ENCODE data around the gene SPRR2A.
"Not testable (repeated sequence)": the region's sequence is repeated elsewhere in the genome, so short reads cannot be mapped to it uniquely, and the experiment has no call there.

The SPRR2A gene

DNA sequence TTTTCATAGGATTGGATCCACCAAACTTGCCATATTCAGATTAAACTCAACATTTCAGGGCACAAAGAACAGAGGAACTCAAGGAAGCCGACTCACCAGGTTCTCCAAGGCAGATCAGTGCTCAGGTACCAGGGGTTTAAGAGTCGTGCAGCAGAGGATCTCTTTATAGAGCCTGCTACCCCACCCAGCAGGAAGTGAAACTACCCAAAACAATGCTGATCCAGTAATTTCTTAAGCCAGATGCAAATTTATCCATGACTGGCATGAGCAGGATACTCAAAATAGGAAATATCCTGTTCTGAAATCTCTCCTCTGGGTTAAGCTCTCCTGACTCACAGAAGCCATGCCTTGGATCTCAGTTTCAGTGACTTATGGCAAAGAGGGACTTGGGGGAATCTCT lies at the start of gene SPRR2A:
TSS of gene SPRR2A (minus strand) at position 138 of the 400 bp plus-strand sequence. CDS start 777 bp downstream, outside the sequence.
- no peaks in the 10 kb centered on the region for H3K9me3 Mint-ChIP-seq
- no peak within 1 kb of the TSS for H3K4me3 Mint-ChIP-seq
- no peak within 1 kb of the TSS for H3K27ac Mint-ChIP-seq
- H3K36me3 Mint-ChIP-seq (ENCODE audit: low read depth), result no peaks in the 10 kb centered on the region
- no peak for DNase-seq
- H3K4me1 Mint-ChIP-seq (ENCODE audit: low read depth), result no peaks in the 10 kb centered on the region
- H3K27me3 Mint-ChIP-seq, result peaks cover 38% of the 10 kb centered on the region

DNA sequence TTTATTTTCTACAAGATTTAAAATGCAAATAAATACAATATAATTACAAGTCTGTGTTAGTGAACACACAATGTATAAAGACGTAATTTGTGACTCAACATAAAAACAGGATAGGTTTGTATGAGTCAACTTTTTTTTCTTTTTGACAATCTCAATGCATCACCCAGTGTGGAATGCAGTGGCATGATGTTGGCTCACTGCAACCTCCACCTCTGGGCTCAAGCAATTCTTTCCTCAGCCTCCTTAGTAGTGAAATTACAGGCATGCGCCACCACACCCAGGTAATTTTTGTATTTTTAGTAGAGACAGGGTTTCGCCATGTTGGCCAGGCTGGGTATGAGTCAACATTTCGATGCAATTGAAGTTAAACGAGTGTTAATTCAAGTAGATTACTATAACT lies 42.9 kb upstream of the SPRR2A start:
- no peaks in the 10 kb centered on the region for H3K4me1 Mint-ChIP-seq (ENCODE audit: low read depth)
- no peaks in the 10 kb centered on the region for H3K9me3 Mint-ChIP-seq
- H3K27me3 Mint-ChIP-seq, result peaks cover 29% of the 10 kb centered on the region
- no peak for DNase-seq
- H3K36me3 Mint-ChIP-seq (ENCODE audit: low read depth), result no peaks in the 10 kb centered on the region
- H3K4me3 Mint-ChIP-seq, result no peak overlapping the region
- no peak overlapping the region for H3K27ac Mint-ChIP-seq

DNA sequence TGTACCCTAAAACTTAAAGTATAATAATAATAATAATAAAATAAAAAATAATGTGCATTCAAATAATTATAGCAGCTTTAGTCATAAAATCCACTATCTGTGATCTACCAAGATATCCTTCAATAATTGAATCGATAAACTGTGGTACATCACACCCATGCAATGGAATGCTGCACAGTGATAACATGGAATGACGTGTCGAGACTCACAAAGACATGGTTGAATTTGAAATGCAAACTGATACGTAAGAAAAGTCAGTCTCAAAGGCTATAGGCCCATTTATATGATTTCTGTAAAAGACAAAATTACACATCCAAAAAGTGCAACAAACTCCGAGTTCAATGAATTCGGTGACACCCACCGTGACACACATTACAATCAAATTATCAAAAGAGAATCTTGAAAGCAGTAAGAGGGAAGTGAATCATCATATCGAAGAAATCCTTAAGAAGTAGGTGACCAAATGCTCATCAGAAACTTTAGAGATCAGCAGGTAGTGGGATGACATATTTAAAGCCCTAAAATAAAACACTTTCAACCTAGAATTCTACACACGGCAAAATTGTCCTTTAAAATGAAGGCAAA lies 42.2 kb upstream of the SPRR2A start:
- Mint-ChIP-seq H3K9me3 (no peaks in the 10 kb centered on the region), H3K36me3 (ENCODE audit: low read depth) (no peaks in the 10 kb centered on the region), H3K4me1 (ENCODE audit: low read depth) (no peaks in the 10 kb centered on the region), H3K27me3 (peaks cover 30% of the 10 kb centered on the region), H3K27ac (no peak overlapping the region), H3K4me3 (no peak overlapping the region)
- DNase-seq, result no peak

DNA sequence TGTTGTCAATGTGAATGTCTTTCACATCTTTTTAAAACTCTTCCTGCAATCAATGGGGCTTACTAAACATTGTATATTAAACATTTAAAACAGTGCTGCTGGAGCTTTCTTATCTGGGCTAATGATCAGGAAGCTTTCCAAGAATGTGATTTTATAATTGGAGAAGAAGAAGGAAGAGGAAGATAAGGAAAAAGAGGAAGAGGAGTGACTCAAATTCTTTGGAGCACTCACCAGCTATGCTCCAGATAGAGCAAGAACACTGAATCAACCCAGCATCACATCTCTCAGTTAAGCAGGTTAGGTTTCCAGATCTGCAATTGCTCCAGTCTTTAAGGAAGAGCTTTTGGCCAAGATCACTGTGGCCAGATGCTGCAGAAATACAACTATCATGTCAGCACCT lies 38.5 kb upstream of the SPRR2A start:
- H3K9me3 Mint-ChIP-seq, result no peaks in the 10 kb centered on the region
- no peak overlapping the region for H3K27ac Mint-ChIP-seq

DNA sequence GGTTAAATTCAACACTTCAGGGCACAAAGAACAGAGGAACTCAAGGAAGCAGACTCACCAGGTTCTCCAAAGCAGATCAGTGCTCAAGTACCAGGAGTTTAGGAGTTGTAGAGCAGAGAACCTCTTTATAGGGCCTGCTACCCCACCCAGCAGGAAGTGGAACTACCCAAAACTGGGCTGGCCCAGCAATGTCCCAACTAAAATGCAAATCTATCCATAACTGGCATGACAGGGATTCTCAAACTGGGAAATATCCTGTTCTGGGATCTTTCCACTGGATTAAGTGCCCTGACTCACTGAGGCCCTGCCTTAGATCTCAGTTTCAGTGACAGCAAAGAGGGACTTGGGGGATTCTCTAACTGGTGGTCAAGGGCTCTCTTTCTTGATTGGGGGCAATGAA lies 37.1 kb upstream of the SPRR2A start, which contains the start of gene SPRR2E:
TSS of gene SPRR2E (minus strand) at position 101 of the 400 bp plus-strand sequence. CDS start 775 bp downstream, outside the sequence.
- H3K4me3 Mint-ChIP-seq, result no peak within 1 kb of the TSS
- no peaks in the 10 kb centered on the region for H3K36me3 Mint-ChIP-seq (ENCODE audit: low read depth)
- no peaks in the 10 kb centered on the region for H3K4me1 Mint-ChIP-seq (ENCODE audit: low read depth)
- H3K27ac Mint-ChIP-seq, result no peak within 1 kb of the TSS
- no peak for DNase-seq
- peaks cover 21% of the 10 kb centered on the region for H3K27me3 Mint-ChIP-seq
- no peaks in the 10 kb centered on the region for H3K9me3 Mint-ChIP-seq

More for the DNA sequence above, 38.5 kb upstream of the SPRR2A start:
- DNase-seq, result no peak
- peaks cover 23% of the 10 kb centered on the region for H3K27me3 Mint-ChIP-seq
- no peaks in the 10 kb centered on the region for H3K36me3 Mint-ChIP-seq (ENCODE audit: low read depth)
- no peaks in the 10 kb centered on the region for H3K4me1 Mint-ChIP-seq (ENCODE audit: low read depth)
- no peak overlapping the region for H3K4me3 Mint-ChIP-seq

DNA sequence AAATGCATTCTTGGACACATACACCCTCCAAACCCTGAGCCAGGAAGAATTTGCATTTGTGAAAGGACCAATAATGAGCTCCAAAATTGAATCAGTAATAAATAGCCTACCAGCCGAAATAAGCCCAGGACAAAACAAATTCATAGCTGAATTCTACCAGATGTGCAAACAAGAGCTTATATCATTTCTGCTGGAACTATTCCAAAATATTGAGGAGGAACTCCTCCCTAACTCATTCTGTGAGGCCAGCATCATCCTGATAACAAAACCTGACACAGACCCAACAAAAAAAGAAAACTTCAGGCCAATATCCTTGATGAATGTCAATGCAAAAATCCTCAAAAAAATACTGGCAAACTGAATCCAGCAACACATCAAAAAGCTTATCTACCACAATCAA lies 30.3 kb upstream of the SPRR2A start:
- Mint-ChIP-seq H3K27me3 (peaks cover 36% of the 10 kb centered on the region), H3K4me3 (no peak overlapping the region), H3K27ac (no peak overlapping the region), H3K9me3 (no peaks in the 10 kb centered on the region), H3K4me1 (ENCODE audit: low read depth) (no peaks in the 10 kb centered on the region), H3K36me3 (ENCODE audit: low read depth) (no peaks in the 10 kb centered on the region)
- DNase-seq, result no peak

DNA sequence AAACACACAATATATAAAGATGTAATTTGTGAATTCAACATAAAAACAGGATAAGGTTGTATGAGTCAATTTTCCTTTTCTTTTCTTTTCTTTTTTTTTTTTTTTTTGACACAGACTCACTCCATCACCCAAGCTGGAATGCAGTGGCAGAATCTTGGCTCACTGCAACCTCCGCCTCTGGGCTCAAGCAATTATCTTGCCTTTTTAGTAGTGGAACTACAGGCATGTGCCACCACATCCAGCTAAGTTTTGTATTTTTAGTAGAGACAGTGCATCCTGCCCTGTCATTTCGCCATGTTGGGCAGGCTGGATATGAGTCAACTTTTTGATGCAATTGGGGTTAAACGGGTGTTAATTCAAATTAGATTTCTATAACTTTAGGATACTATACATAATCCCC lies 24.4 kb upstream of the SPRR2A start:
- H3K27me3 Mint-ChIP-seq, result peaks cover 40% of the 10 kb centered on the region
- peaks cover 5% of the 10 kb centered on the region for H3K9me3 Mint-ChIP-seq
- no peak overlapping the region for H3K27ac Mint-ChIP-seq
- no peak overlapping the region for H3K4me3 Mint-ChIP-seq
- DNase-seq, result no peak
- H3K4me1 Mint-ChIP-seq (ENCODE audit: low read depth), result no peaks in the 10 kb centered on the region
- H3K36me3 Mint-ChIP-seq (ENCODE audit: low read depth), result no peaks in the 10 kb centered on the region

DNA sequence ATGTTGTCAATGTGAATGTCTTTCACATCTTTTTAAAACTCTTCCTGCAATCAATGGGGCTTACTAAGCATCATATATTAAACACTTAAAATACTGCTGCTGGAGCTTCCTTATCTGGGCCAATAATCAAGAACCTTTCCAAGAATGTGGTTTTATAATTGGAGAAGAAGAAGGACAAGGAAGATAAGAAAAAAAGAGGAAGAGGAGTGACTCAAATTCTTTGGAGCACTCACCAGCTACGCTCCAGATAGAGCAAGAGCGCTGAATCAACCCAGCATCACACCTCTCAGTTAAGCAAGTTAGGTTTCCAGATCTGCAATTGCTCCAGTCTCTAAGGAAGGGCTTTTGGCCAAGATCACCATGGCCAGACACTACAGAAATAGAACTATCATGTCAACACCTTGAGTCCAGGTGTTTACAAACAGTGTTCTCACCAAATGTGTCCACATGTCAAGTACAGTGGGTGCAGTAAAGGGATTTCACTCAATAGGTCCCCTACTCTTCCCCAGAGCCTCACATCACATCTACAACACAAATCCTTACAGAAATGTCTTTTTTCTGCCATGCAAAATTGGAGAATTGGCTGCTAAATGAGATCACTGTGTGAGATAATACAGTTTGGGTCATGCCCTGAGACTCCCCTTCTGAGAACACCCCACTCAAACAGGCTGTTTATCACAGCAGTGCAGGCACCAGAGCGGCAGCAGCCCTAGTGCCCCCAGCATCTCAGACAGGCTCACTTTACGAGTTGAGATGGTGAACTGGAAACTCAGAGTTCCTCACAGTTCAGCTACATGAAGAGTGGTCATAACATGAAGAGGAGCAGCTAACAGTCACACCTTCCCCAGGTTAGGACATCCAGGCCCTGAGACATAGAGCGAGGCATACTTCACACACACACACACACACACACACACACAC lies 15.8 kb upstream of the SPRR2A start:
- H3K4me1 Mint-ChIP-seq (ENCODE audit: low read depth), result no peaks in the 10 kb centered on the region
- no peak overlapping the region for H3K27ac Mint-ChIP-seq
- no peak for DNase-seq
- no peak overlapping the region for H3K4me3 Mint-ChIP-seq
- H3K36me3 Mint-ChIP-seq (ENCODE audit: low read depth), result no peaks in the 10 kb centered on the region
- H3K27me3 Mint-ChIP-seq, result peaks cover 22% of the 10 kb centered on the region
- peaks cover 2% of the 10 kb centered on the region for H3K9me3 Mint-ChIP-seq

DNA sequence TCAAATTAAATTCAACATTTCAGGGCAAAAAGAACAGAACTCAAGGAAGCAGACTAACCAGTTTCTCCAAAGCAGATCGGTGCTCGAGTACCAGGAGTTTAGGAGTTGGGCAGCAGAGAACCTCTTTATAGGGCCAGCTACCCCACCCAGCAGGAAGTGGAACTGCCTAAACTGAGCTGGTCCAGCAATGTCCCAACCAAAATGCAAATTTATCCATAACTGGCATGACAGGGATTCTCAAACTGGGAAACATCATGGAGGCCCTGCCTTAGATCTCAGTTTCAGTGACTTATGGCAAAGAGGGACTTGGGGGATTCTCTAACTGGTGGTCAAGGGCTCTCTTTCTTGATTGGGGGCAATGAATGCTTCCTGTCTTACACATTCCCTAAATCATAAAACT lies 14.2 kb upstream of the SPRR2A start, which contains the start of gene SPRR2B:
TSS of gene SPRR2B (minus strand) at position 101 of the 400 bp plus-strand sequence. CDS start 772 bp downstream, outside the sequence.
- DNase-seq, result no peak
- Mint-ChIP-seq H3K4me3 (no peak within 1 kb of the TSS), H3K9me3 (no peaks in the 10 kb centered on the region), H3K27me3 (peaks cover 23% of the 10 kb centered on the region), H3K27ac (no peak within 1 kb of the TSS), H3K36me3 (ENCODE audit: low read depth) (no peaks in the 10 kb centered on the region), H3K4me1 (ENCODE audit: low read depth) (no peaks in the 10 kb centered on the region)

DNA sequence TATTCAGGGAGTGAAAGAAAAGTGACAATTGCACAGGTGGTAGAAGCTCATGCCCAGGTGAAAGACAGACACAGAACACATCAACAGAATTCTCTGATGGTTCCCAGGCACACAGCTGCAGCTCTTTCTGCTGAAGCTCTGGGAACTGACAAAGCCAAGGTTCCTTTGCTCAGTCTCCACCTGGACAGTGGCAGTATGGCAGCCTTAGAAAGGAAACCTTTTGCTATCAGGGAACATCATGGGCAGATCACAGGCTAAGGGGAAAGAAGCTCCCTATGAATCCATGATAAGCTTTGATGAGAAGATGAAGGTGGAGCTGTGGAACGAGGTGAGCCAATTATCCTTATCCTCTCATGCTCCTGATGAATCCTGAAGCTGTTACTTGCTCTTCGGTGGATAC lies 12.9 kb upstream of the SPRR2A start:
- DNase-seq, result no peak
- H3K9me3 Mint-ChIP-seq, result no peaks in the 10 kb centered on the region
- H3K4me1 Mint-ChIP-seq (ENCODE audit: low read depth), result no peaks in the 10 kb centered on the region
- no peak overlapping the region for H3K4me3 Mint-ChIP-seq
- H3K27ac Mint-ChIP-seq, result no peak overlapping the region
- H3K27me3 Mint-ChIP-seq, result peaks cover 34% of the 10 kb centered on the region
- no peaks in the 10 kb centered on the region for H3K36me3 Mint-ChIP-seq (ENCODE audit: low read depth)

DNA sequence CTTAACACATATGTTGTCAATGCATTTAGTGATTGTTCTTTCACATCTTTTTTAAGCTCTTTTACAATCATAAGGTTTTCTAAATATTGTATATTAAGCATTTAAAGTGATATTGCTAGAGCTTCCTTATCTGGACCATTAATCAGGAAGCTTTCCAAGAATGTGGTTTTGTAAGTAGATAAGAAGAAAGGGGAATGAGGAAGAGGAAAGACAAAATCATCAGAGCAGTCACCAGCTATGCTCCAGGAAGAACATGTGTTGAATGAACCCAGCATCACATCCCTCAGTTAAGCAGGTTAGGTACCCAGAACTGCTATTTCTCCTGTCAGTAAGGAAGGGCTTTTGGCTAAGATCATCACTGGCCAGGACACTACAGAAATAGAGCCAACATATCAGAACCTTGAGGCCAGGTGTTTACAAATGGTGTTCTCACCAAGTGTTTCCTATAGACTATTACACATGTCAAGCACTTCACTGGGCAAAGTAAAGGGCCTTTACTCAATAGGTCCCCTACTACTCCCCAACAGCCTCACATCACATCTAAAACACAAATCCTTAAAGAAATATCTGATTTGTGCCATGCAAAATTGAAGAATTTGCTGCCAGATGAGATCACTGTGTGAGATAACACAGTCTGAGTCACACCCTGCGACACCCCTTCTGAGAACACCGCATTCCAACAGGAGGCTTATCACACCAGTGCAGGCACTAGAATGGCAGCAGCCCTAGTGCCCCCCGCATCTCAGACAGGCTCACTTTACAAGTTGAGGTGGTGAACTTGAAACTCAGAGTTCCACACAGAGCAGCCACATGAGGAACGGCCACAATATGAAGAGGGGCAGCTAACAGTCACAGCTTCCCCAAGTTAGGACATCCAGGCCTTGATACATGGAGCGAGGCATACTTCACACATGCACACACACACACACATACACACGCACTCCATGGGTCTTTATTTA lies 1.8 kb upstream of the SPRR2A start:
- Mint-ChIP-seq H3K4me1 (ENCODE audit: low read depth) (no peaks in the 10 kb centered on the region), H3K36me3 (ENCODE audit: low read depth) (no peaks in the 10 kb centered on the region), H3K27me3 (peaks cover 30% of the 10 kb centered on the region), H3K27ac (no peak overlapping the region), H3K4me3 (no peak overlapping the region), H3K9me3 (no peaks in the 10 kb centered on the region)
- no peak for DNase-seq

DNA sequence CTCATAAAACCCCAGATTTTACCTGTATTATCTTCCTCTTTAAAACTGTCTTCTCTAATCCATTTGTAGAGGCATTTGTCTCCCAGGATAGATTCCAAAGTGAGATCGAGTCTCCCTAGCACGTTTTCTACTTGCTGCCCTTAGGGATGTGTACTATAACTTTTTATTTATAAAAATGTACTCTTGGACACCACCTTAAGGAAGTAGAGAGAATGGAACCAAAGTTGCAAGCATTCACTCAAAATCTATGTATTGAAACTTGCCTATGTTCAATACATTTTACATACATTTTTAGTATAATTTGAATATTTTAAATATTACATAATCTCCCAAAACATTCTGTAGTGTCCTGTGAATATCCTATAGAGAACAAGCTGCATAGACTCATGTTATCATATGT lies 842 bp upstream of the SPRR2A start:
- Mint-ChIP-seq H3K9me3 (no peaks in the 10 kb centered on the region), H3K4me1 (ENCODE audit: low read depth) (no peaks in the 10 kb centered on the region), H3K4me3 (no peak overlapping the region), H3K27ac (no peak overlapping the region), H3K36me3 (ENCODE audit: low read depth) (no peaks in the 10 kb centered on the region), H3K27me3 (peaks cover 34% of the 10 kb centered on the region)
- no peak for DNase-seq

DNA sequence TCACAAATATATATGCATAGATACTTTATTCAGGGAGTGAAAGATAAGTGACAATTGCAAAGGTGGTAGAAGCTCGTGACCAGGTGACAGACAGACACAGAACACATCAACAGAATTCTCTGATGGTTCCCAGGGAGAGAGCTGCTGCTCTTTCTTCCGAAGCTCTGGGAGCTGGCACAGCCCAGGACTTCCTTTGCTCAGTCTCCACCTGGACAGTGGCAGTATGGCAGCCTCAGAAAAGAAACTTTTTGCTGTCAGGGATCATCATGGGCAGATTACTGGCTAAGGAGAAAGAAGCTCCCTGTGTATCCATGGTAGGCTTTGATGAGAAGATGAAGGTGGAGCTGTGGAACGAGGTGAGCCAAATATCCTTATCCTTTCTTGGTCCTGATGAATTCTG lies 1.2 kb downstream of the SPRR2A start:
- H3K4me1 Mint-ChIP-seq (ENCODE audit: low read depth); H3K4me3 Mint-ChIP-seq; H3K27ac Mint-ChIP-seq; H3K9me3 Mint-ChIP-seq; DNase-seq; H3K36me3 Mint-ChIP-seq (ENCODE audit: low read depth): not testable (repeated sequence)
- peaks cover 39% of the 10 kb centered on the region for H3K27me3 Mint-ChIP-seq

DNA sequence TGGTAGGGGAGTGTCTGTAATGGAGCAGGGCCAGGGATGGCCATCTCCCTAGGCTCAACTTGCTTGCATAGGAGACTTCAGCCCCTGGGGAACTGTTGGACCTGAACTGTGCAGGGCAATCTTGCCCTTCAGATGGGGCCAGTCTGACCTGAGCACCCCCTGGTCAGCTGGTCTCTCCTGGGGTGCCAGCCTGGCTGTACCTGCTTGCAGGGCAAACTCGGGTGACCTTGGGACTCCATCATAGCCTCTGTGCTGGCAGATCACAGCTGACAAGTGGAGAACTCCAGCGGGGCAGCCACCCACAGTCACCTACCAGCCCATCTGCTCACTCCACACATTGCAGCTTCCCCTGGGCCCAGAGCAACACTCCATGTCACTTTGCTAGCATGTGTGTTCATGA lies 8.1 kb downstream of the SPRR2A start:
- no peak overlapping the region for H3K27ac Mint-ChIP-seq

More for the DNA sequence above, 8.1 kb downstream of the SPRR2A start:
- no peaks in the 10 kb centered on the region for H3K36me3 Mint-ChIP-seq (ENCODE audit: low read depth)
- H3K27me3 Mint-ChIP-seq, result peaks cover 54% of the 10 kb centered on the region
- DNase-seq, result no peak
- no peaks in the 10 kb centered on the region for H3K4me1 Mint-ChIP-seq (ENCODE audit: low read depth)
- H3K4me3 Mint-ChIP-seq, result no peak overlapping the region
- no peaks in the 10 kb centered on the region for H3K9me3 Mint-ChIP-seq

Measured in activated T-cell treated with anti-CD3 and anti-CD28 coated beads, Interleukin-2, amount 50 U/mL, for 24 hours (primary cell).